Fibroblast of mammary gland (primary cell): Measurements from ENCODE around the gene ZNF222.

ENCODE experiments used
- DNase-seq: peaks from one replicate; pipeline ENCODE4 v3.0.0-alpha.2; 2010; ENCODE audit warnings: low read depth
- H3K4me3 ChIP-seq: 2 replicates; pipeline ENCODE4 v1.5.1; 2011; ENCODE audit warnings: low read depth, mild to moderate bottlenecking, low read length, moderate library complexity; ENCODE audit not compliant: control insufficient read depth
- CTCF ChIP-seq: conservative IDR thresholded peaks from 2 replicates; pipeline ENCODE4 v1.5.1; 2011; ENCODE audit warnings: low read depth, low read length, inconsistent platforms; ENCODE audit not compliant: control insufficient read depth, insufficient read depth

ZNF222 gene

DNA sequence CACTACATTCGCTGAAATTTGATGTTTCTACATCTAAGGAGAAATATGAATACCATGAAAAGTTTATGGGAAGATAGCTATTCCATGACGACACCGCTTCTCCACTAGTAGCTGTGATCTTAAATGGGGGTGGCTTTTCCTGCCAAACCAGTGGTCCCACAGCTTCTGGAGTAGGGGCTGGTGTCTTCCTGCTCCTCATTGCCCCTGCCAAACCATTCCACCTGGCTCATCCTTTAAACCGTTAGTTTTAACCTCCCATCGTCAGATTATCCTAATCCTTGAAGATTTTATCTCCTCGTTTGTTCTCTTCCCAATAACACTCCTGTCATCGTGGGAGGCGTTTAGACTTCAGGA lies 23.0 kb upstream of the ZNF222 start:
- peak overlapping the region; percentile 80 for H3K4me3 ChIP-seq
- no peak for TF ChIP-seq CTCF

DNA sequence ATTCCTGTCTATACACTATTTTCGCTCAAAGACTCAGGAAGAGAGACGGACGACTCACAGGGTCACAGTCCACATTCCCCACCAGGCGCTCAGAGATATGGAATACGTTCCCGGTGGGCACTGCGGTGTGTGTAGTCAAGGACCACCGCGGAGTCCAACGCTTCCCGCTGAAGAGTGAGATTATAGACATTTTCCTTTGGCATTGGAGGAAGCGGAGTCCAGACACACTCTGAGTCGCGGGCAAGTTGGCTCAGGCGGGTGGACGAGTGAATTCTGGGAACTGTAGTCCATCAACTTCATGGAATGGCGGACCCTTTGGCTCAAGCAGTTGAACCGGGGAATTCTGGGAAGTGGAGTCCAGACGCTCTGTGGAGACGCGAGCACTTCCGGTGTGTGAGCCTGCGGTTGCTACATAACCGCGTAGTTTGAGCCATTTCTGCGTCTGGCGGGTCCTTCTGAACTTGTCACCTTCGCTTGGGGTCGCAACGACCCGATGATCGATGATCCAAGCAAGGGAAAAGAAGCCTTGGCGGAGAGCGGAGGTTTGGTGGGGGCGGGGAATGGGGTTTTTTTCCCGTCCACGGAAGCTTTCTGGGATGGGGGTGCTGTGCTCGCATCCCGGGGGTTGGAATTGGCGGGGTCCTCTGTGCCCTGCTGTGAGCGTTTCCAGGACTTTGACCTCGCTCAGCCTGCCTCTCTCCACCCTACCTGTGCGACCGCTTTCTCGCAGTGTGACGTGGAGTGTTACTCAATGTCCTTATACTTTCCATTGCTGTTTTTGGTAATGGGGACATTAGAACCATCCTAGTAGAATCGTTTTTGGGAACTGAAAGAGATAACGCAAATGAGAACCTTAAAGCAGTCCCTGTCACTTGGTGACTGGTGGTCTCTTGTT lies 22.4 kb upstream of the ZNF222 start, which contains the start of gene ZNF230:
ZNF230 (plus strand) TSS at position 392 of the 895 bp plus-strand sequence. CDS start 4,122 bp downstream, outside the sequence.
- DNase-seq, result peak; percentile 95
- no peak for TF ChIP-seq CTCF
- H3K4me3 ChIP-seq, result peak within 1 kb of the TSS; percentile 80

More for the DNA sequence above, 23.0 kb upstream of the ZNF222 start:
- DNase-seq, result no peak

- no peak for TF ChIP-seq CTCF
- peak overlapping the region; percentile 80 for H3K4me3 ChIP-seq
- peak; percentile 14 for DNase-seq
These were observed 21.6 kb upstream of the ZNF222 start for GRCh38 chr19:44003461-44004009.

- TF ChIP-seq CTCF, result no peak
- peak; percentile 64 for DNase-seq
- H3K4me3 ChIP-seq, result no peak overlapping the region
These were observed 19.2 kb upstream of the ZNF222 start for GRCh38 chr19:44005973-44006372.

- no peak overlapping the region for H3K4me3 ChIP-seq
- DNase-seq, result no peak
- TF ChIP-seq CTCF, result no peak
These were observed 17.7 kb upstream of the ZNF222 start for GRCh38 chr19:44007473-44007872.

- no peak overlapping the region for H3K4me3 ChIP-seq
- no peak for TF ChIP-seq CTCF
- no peak for DNase-seq
These were observed 14.7 kb upstream of the ZNF222 start for GRCh38 chr19:44010468-44010867.
